Peyer's patch (tissue), 4 donors: ENCODE measurements around the gene SHLD2.
"Not testable (repeated sequence)": the region's sequence is repeated elsewhere in the genome, so short reads cannot be mapped to it uniquely, and the experiment has no call there.

Experiments used
- CTCF ChIP-seq, 6 experiments: fragments of 450-650 bp in 4 of 6; fragments of 200-600 bp in 2 of 6; sonication (generic) in 1 of 6; IDR thresholded peaks; one replicate each; pipeline ENCODE4 v1.5.1; 2017 to 2019; ENCODE audit warnings: antibody characterized with exemption in 6 of 6, mild to moderate bottlenecking in 3 of 6, moderate library complexity in 1 of 6
- POLR2A ChIP-seq, 2 donors: fragments of 450-650 bp; IDR thresholded peaks; one replicate each; pipeline ENCODE4 v1.5.1; 2017; ENCODE audit warnings: antibody characterized with exemption in 2 of 2, mild to moderate bottlenecking in 2 of 2, moderate library complexity in 2 of 2

DNA sequence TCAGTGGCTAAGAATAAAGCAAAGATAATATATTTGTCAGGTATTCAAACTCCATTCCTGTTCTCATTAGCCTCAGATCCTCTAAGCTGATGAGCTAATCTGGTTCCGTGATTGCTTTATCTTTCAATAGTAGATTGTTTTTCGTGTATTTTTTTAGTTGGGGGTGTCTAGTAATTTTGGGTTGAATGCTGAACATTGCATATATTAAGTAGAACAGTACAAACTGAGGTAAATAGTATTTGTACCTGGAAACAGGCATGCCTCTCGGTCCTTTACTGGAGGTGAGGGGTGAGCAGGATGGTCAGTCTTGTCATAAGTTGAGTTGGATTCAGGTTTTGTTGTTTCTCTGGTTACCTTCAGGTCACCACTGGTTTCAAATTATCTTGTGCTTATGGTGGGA is 92.6 kb downstream of the SHLD2 start:
- not testable (repeated sequence) for TF ChIP-seq CTCF, POLR2A (IDR thresholded peaks at IDR 0.05)
